GM19043 (cell line): Measurements from ENCODE around the gene USP37.
A peak's percentile ranks its signal among the peaks of the same experiment; 100 is the strongest.
"Not testable (repeated sequence)": the region's sequence is repeated elsewhere in the genome, so short reads cannot be mapped to it uniquely, and the experiment has no call there.

ENCODE experiments used
- ATAC-seq: cut with Tn5 transposase; IDR thresholded peaks from one replicate; pipeline ENCODE4 v1.9.1; 2021; ENCODE audit warnings: low read depth; ENCODE audit not compliant: unreplicated experiment

Gene USP37

DNA sequence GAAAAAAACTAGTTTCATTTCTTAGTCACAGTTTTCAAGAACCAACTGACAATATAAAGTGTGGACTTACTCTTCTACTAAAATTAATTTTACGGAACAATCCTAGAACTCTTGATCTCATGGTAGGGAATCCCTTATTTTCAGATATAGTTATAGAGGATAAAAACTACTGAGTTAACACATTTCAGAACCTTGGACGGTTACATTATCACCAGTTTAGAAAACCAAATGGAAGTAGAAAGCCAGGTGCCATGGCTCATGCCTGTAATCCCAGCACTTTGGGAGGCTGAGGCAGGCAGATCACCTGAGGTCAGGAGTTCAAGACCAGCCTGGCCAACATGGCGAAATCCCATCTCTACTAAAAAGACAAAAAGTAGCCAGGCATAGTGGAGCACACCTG is 13.9 kb downstream of the USP37 start:
- not testable (repeated sequence) for ATAC-seq

DNA sequence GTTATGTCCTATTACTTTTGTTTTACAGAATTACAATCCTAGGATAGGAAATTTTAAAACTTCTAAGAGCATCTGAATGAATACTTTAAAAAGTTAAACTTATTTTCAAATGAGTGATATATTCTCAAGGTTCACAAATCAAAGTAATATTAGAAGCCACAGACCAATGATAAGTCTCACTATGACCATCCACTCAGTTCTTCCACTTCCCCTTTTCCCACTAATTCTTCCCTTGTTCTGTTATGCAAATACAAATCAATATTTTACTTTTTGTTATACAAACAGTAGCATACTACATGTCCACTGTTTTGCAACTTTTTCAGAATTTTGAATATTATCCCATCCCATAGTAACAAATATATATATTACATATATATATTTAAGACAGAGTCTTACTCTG is 20.2 kb downstream of the USP37 start:
- no peak for ATAC-seq

DNA sequence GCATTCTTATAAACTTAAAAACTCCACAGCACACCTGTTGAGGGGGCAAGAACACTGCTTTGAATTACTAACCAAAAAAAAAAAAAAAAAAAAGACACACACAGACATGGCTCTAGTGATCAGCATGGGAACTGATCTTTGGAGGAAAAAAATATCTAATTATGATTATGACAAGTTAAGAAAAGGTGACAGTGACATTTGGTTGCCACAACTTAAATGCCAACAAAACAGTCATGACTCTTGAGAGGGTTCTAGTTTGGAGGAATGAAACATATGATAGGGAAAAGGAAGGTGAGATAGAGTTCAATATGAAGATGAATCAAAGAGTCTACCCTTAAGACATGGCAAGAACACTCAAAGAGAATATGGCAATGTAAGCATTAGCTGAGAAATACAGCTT is 20.6 kb downstream of the USP37 start:
- no peak for ATAC-seq

DNA sequence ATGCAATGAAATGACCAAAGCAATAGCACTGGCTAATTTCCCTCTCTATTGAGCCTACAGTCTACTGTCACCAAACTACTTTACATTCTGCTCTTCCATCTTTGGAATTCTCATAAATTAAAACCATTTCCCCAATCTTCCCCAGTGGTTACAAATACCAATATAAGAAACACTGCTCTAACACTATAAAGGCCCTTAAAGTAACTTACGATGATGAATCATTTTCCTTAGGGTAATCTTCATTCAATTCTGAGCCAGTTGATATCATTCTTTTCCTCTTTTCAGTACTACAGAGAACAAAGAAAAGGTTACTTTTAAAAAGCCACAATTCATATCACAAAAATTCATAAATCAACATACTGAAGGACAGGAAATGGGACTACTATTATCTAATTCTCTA is 22.1 kb downstream of the USP37 start:
- no peak for ATAC-seq

DNA sequence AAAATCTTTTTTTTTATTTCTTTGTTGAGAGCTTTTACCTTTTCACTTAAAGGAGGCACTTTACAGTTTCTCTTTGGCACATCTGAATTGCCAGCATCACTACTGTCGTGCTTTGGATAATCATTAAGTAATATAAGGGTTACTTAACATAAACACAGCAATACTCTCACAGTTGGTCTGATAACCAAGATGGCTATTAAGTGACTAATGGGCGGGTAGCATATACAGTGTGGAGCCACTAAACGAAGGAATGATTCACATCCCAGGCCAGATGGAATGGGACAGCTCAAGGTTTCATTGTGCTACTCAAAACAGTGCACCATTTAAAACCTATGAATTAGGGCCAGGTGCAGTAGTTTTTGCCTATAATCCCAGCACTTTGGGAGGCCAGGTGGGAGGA is 28.1 kb downstream of the USP37 start:
- no peak for ATAC-seq

DNA sequence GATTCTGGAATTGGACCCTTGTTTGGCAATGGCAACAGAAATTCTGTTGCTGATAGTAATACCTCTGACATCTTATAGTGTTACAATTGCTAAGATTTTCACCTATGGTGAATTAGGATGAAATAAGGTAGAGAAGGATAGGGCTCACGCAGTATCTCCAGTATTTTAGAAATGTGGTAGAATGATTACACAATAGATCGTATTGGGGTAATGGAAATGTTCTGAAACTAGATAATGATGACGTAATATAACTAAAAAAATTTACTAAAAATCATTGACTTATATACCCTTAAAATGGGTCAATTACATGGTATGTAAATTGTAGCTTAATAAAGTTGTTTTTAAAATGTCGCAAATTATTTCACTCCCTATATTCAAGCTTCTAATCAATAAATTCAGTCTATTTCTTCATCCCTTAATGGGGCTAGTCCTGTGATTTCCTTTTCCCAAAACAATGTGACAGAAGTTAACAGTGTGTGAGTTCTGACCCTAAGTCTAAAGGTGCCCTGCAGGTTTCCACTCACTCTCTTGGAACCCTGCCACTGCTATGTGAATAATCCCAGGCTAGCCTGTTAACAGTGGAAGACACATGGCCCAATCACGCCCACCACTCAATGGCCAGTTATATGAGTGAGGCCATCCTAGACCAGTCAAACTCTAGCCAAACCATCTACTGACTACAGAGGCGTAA is 31.2 kb downstream of the USP37 start:
- ATAC-seq, result no peak

DNA sequence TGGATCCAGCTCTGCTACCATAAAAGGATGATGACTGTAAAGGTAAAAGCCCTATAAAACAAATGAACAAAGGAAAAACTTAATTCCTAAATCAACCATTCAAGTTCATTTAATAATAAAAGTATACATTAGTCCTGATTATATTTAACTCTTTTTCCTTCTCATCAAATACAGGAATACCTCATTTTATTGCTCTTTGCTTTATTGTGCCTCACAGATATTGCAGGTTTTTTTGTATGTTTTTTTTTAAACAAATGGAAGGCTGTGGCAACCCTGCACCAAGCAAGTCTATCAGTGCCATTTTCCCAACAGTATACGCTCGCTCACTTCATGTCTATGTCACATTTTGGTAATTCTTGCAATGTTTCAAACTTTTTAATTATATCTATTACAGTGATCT is 38.2 kb downstream of the USP37 start:
- ATAC-seq, result no peak

DNA sequence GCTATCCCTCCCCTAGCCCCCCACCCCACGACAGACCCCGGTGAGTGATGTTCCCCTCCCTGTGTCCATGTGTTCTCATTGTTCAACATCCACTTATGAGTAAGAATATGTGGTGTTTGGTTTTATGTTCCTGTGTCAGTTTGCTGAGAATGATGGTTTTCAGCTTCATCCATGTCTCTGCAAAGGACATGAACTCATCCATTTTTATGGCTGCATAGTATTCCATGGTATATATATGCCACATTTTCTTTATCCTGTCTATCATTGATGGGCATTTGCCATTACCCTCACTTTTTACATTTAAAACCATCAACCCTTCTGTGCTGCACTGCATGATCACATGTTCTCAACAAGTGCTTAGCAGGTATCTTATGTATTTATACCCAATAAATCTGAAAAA is 39.7 kb downstream of the USP37 start:
- ATAC-seq, result not testable (repeated sequence)

DNA sequence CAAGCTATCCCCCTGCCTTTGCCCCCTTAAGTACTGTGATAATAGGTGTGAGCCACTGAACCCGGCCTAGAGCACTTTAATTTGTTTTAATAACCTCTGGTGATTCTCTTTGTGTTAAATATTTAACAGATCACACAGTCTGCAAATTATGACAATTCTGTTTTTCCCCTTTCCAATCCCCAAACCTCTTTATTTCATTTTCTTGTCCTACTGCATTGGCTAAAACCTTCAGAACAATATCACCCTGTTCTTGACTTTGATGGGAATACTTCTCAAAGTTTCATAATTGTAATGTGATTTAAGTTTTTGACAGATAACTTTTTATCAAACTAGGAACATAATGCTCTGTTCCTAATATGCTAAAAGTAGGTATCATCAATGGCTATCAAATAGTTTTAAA is 44.5 kb downstream of the USP37 start:
- no peak for ATAC-seq

DNA sequence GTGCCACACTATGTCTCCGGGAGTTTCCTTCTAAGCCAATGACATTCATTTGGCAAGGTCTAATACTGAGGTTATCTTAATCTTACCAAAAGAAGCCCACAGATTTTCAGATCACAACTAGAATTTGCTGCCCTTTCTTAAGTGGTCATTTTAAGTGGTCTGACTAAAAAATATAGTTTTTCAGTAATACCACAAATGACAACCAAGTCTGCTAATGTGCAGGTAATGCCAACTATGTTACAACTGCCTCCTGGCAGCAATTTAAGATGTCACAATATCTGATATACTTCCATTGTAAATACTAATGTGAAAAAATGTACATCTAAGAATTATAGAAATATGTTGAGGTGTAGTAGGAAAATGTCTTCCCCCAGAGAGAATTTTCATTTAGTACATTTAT is 49.3 kb downstream of the USP37 start:
- ATAC-seq, result no peak

DNA sequence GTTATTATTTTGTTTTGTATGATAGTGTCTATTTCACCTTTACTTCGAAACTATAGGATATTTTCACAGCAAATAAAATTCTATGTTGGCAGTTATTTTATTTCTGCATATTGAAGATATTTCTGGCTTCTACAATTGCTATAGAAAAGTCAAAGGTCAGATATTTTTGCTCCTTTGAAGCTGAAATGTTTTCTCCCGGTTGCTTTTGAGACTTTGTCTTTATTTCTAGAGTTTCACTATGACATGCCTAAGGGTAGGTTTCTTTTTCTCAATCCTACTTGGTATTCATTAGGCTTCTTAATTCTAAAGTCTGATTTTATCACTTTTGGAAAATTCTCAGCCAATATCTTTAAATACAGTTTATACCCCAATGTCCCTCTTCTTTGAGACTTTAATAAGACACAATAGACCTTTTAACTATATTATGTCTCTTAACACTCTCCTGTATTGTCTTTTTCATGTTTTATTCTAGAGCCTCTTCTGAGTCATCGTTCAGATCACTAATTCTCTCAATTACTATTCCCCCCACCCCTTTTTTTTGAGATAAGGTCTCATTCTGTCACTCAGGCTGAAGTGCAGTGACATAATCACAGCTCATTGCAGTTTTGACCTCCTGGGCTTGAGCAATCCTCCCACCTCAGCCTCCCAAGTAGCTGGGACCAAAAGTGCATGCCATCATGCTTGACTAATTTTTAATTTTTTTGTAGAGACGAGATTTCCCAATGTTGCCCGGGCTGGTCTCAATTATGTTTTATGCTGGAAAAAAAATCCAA is 50.5 kb downstream of the USP37 start:
- peak; percentile 65 for ATAC-seq

DNA sequence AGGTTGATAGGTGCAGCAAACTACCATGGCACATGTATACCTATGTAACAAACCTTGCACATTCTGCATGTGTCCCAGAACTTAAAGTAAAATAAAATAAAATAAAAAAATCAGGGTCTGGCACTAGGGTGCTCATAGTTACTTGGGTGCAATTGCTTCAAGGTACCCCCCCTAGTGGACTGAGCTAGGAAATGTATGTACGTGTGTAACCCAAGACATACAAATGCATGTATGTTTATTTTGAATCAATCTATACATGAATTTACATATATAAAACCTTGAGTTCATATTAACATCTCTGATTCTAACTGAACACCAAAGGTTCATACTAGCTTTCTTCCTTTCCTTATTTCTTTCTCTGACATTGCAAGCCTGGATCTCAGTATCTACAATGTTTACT is 51.5 kb downstream of the USP37 start:
- no peak for ATAC-seq

DNA sequence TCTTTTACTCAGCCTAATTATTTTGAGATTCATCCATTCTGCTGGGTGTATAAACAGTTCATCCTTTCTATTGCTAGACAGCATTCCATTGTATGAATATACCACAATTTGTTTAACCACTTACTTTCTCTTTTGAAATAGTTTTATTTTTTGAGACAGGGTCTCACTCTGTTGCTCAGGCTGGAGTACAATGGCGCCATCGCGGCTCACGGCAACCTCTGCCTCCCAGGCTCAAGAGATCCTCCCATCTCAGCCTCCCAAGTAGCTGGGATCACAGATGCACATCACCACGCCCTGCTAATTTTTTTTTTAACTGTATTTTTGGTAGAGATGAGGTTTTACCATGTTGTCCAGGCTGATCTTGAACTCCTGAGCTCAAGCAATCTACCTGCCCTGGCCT is 54.5 kb downstream of the USP37 start:
- no peak for ATAC-seq

DNA sequence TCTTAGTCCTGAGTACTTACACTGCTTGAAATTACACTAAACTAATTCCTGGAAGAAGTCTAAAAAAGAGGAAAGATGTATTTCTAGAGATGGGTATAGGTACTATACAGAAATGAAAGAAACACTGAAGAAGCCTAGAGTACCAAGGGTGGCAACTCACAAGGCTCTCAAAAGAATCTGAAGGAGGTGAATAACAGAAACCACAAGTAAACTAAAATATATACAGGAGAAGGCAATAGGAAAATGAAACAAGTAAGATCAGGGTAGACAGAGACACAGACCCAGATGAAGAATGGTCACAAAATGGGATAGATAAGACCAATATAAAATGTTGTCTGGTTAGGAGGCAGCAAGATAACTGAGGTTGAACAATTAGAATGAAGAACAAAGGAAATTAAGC is 59.9 kb downstream of the USP37 start:
- no peak for ATAC-seq

DNA sequence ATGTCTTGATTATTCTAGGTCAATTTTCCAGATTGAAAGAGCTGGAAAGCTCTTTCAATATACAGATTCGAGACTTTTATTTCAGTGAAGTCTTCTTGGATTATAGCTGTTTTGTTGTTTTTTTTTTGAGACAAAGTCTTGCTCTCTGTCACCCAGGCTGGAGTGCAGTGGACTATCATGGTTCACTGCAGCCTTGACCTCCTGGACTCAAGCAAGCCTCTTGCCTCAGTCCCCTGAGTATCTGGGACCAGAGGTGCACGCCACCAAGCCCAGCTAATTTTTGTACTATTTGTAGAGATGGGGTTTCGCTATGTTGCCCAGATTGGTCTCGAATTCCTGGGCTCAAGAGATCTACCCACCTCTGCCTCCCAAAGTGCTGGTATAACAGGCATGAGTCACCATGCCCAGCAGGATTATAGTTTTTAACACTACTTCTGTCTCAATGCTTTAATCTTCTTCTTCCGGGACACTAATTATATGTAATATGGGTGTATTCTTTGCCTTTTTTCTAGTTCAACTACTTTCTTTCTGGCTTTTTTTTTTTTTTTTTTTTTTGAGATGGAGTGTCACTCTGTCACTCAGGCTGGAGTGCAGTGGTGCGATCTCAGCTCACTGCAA is 62.3 kb downstream of the USP37 start:
- ATAC-seq, result no peak

DNA sequence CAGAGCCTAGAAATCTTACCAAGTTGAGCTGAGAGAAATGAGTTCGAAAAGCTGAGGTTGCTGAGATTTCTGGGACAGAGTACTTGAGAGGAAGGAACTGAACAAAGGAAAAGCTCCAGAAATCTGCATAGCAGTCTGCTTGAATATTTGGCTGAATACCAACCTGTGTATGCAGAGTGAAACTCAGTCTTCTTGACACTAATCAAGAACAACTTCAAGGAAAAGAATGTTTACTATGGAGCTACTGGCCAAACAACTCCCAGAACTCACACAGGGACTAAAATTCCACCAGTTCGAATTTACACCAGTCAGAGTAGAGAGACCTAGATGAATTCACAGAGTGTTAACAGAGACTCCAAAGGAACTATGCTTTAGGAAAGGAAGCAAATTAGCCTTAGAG is 66.5 kb downstream of the USP37 start:
- no peak for ATAC-seq

DNA sequence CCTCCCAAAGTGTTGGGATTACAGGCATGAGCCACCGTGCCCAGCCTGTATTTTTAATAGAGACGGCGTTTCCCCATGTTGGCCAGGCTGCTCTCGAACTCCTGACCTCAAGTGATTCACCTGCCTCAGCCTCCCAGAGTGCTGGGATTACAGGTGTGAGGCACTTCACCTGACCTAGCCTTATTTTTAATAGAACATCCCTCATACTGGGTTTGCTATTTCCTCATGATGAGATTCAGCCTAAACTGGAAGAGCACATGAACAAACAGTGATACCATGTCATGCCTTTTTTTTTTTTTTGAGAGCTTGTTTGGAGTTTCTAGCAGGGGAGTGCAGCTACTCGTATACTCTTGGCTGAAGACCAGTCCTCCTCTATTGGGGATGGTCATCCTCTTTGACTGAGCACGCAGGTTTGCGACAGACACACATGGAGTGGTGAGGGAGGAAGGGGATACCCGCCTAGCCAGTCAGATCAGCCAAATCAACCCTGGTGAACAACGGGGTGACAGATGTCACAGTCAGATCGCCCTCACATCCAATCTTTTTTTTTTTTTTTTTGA is 67.6 kb downstream of the USP37 start:
- ATAC-seq, result no peak

DNA sequence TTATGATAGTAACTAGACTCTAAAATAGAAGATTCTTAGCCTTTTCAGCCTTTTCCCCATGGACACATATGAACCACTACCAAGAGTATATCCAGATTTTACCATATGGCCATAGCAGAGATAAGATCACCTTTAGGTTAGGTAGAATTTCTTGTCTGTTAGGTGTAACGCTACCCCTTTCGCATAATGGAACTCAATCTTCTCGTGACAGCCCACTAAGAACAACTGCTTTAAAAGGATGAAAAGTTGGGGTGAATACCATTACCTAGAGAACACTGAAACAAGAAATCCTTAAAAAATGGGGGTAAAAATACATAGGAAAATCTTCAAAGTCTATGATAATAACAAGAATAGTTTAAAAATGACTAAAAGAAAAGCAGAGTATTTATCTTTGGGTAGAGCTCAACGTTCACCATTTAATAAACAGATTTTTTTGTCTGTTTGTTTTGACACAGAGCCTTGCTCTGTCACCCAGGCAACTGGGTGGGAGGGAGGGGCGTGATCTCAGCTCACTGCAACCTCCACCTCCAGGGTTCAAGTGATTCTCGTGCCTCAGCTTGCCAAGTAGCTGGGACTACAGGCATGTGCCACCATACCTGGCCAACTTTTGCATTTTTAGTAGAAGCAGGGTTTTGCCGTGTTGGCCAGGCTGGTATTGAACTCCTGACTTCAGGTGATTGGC is 82.0 kb downstream of the USP37 start:
- ATAC-seq, result no peak

DNA sequence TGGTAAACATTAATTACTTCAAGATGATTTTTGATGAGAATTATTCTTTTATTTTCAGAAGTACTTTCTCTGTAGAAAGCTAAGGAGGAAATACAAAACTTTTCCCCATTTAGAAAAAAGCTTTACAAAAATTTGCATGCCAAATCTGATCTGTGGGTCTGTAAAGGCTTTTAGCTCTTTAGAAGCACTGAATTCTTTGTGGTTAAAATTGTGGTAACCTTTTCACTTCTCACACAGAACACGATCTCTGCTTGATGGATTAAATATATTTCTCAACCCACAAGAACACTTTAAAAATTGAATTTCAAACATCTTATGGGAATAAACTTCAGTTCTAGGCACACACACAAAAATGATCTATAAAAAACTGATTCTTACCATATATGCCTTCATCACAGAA is 85.5 kb downstream of the USP37 start:
- ATAC-seq, result no peak

DNA sequence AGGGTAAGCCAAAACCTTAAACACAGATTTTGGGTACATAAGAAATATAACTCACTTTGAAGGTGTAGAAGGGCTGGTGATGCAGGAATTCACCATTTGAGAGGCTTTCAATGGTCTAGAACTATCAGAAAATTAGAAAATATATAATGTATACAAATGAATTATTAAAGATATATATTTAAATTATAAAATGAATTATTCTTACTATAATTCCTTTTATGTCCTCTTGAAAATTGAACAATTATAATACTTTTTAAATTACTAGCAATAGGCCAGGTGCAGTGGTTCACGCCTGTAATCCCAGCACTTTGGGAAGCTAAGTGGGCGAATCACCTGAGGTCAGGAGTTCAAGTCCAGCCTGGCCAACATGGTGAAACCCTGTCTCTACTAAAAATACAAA is 88.6 kb downstream of the USP37 start:
- no peak for ATAC-seq

DNA sequence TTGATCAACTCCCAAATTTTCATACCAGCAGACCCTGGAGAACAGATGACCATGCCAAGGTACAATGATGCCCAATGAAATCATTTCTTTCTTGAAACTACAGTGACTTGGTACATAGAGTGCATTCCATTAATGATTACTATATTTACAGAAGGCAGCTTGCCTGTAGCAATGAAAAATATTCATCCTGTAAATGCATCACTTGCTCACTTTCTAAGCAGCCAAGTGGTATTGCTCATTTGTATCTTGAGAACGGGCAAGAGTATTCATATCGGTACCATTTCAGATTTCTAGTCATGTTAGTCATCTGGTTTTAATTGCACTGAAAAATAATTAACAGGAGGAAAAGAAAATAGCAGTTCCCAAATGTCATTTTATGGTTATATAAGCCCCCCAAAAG is 89.6 kb downstream of the USP37 start:
- ATAC-seq, result no peak
